Epithelial cell of proximal tubule (primary cell): ENCODE measurements around the gene APOL1. TPM values are rescaled to one million over a fixed set of nuclear protein-coding genes. Genes with fewer than 3 reads are reported as not detected.

Experiments
- DNase-seq: peaks from one replicate; pipeline ENCODE4 v3.0.0-alpha.2; 2011; ENCODE audit warnings: low read depth
- H3K4me3 ChIP-seq: 2 replicates; pipeline ENCODE4 v1.5.1; 2011; ENCODE audit warnings: low read depth, mild to moderate bottlenecking, low read length
- CTCF ChIP-seq: conservative IDR thresholded peaks from 2 replicates; pipeline ENCODE4 v1.5.1; 2012; ENCODE audit warnings: low read depth, mild to moderate bottlenecking, low read length
- total RNA-seq: library from RNA; depleted of rRNA; stranded (reverse); fragments of >200 nt; gene quantifications from 2 replicates; pipeline ENCODE4 v1.2.3, GENCODE V29; 2015

The APOL1 gene
- total RNA-seq, 1 donor from 2014 or later: 5.7 TPM

- no peak overlapping the region for H3K4me3 ChIP-seq
- DNase-seq: no peak
- TF ChIP-seq CTCF: no peak
These were observed 49.6 kb downstream of the APOL1 start for GRCh38 chr22:36302439-36303114.

GRCh38 chr22:36303115-36303467 lies 50.2 kb downstream of the APOL1 start:
- H3K4me3 ChIP-seq: no peak overlapping the region
- no peak for TF ChIP-seq CTCF
- DNase-seq: no peak

DNA sequence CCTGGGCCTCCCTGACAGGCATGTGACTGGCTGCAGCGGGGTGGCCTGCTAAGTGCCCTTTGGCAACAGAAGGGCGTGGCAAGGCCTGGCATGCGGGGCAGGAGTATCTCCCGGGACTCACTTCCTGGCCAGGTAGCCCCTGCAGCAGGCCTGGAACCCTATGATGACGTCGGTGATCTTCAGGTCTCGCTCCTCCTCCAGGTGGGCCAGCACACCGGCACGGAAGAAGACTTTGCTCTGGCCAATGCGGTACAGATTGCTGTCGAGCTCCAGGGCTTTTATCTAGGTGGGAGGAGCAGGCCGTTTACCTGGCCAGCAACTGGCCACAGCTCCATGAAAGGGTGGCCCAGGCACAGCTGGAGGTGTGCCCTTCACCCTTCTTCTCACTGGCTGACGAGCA lies 50.9 kb downstream of the APOL1 start:
- DNase-seq: no peak
- TF ChIP-seq CTCF: no peak
- no peak overlapping the region for H3K4me3 ChIP-seq

DNA sequence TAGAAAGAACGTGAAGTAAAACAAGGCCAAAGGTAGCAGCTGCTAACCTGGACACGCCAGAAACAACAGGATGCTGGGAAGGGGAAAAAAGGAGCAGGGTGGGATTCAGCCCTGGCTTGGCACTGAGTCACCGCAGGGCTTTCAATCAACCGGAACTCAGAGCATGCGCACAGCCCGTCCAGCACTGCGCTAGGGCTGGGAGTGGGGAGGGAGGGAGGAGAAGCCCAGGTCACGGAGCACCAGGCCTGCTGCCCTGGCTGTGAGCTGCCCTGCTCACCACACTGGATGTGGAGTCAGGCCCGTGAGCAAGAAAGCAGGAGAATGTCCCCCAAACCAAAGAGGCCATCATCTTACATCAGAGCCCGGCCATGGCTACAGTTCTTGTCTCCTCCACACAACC lies 51.5 kb downstream of the APOL1 start:
- TF ChIP-seq CTCF: no peak
- no peak overlapping the region for H3K4me3 ChIP-seq
- no peak for DNase-seq

DNA sequence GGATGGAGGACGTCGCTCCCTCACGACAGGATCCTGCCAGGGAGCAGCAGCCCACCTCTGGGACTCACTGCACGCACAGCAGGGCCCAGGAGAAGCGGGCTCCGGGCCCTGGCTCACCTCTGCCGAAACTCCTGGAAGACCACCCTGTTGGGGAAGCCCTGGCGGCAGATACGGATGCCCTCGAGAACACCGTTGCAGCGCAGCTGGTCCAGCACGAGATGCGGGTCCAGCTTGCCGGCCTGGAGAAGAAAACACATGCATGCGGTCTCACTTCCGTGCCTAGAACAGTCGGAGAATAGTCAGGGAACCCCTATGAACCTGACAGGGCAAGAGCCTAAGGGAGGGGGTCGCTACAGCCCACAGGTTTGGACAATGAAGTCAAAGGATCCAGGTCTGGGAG lies 52.9 kb downstream of the APOL1 start:
- TF ChIP-seq CTCF: no peak
- no peak overlapping the region for H3K4me3 ChIP-seq
- no peak for DNase-seq

DNA sequence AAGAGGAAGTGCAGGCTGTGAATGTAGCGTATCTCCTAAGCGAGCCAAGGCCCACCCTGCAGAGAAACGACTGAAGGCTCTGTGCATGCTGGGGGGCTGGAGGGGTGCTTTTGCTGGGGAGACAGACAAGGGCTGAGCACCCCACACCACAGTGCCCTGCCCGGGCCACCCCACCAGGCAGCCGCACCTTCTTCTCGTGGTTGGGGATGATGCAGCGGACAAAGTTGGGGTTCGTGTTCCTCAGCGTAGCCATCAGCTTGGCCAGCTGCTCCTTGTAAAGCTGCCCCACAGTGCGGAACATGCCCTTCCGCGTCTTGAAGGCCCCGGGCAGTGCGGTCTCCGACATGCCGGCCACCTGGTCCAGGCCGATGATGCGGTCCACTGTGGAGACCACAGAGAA lies 53.3 kb downstream of the APOL1 start:
- TF ChIP-seq CTCF: no peak
- DNase-seq: no peak
- H3K4me3 ChIP-seq: no peak overlapping the region

- H3K4me3 ChIP-seq: no peak overlapping the region
- TF ChIP-seq CTCF: no peak
- no peak for DNase-seq
These were observed 55.9 kb downstream of the APOL1 start for GRCh38 chr22:36308880-36309279.
